CD4-positive, alpha-beta T cell (primary cell): ENCODE results near the gene PSMD5. TPM values are rescaled to one million over a fixed set of nuclear protein-coding genes. Genes with fewer than 3 reads are reported as not detected.

Experiments
- ATAC-seq: fragments of 200-7000 bp; cut with Tn5 transposase; one replicate; pipeline ENCODE4 v1.10.0; 2022; ENCODE audit warnings: mild to moderate bottlenecking; ENCODE audit not compliant: poor library complexity
- CTCF ChIA-PET: fragments of 350-600 bp; sonication (Branson Sonifier 250); formaldehyde crosslinking; loops from one replicate; lab custom pipeline; 2021; ENCODE audit warnings: antibody characterized with exemption, inconsistent platforms; lab: Charles Lee
- POLR2A ChIA-PET: fragments of 350-600 bp; sonication (Branson Sonifier 250); formaldehyde crosslinking; loops from one replicate; lab custom pipeline; 2021; ENCODE audit warnings: antibody characterized with exemption, inconsistent platforms; lab: Charles Lee
- DNase-seq, 14 experiments: peaks; one replicate each; pipeline ENCODE4 v3.0.0-alpha.2; 2013 to 2020; ENCODE audit warnings: mixed read lengths in 2 of 14
- H3K27ac ChIP-seq, 2 donors: one replicate each; pipeline versions ENCODE4 v1.5.1 to v1.7.0; 2013; ENCODE audit warnings: low read length in 2 of 2, low read depth in 1 of 2, mild to moderate bottlenecking in 1 of 2
- H3K27me3 ChIP-seq, 2 experiments: 1 replicate in 1 of 2; 2 replicates in 1 of 2; pipeline versions ENCODE4 v1.6.1 to v1.7.0; 2013; ENCODE audit warnings: low read length in 2 of 2, control low read depth in 1 of 2, mild to moderate bottlenecking in 1 of 2, moderate library complexity in 1 of 2; ENCODE audit not compliant: insufficient read depth in 2 of 2, control insufficient read depth in 1 of 2
- H3K36me3 ChIP-seq: one replicate; pipeline ENCODE4 v1.6.1; 2013; ENCODE audit warnings: low read length, control low read depth; ENCODE audit not compliant: insufficient read depth
- H3K4me1 ChIP-seq: one replicate; pipeline ENCODE4 v1.6.1; 2013; ENCODE audit warnings: low read length, control low read depth; ENCODE audit not compliant: insufficient read depth
- H3K4me3 ChIP-seq: one replicate; pipeline ENCODE4 v1.5.1; 2013; ENCODE audit warnings: mild to moderate bottlenecking, low read length, moderate library complexity
- H3K9me3 ChIP-seq, 2 experiments: 1 replicate in 1 of 2; 2 replicates in 1 of 2; pipeline versions ENCODE4 v1.6.1 to v1.7.0; 2013; ENCODE audit warnings: low read length in 2 of 2, mild to moderate bottlenecking in 2 of 2, control low read depth in 1 of 2, moderate library complexity in 1 of 2; ENCODE audit not compliant: control insufficient read depth in 1 of 2, insufficient read depth in 1 of 2
- H3K27ac Mint-ChIP-seq: one replicate; pipeline ENCODE4 v1.8.0; 2020; ENCODE audit warnings: mixed read lengths
- H3K27me3 Mint-ChIP-seq: one replicate; pipeline ENCODE4 v1.8.0; 2021; ENCODE audit warnings: mixed read lengths
- H3K36me3 Mint-ChIP-seq: one replicate; pipeline ENCODE4 v1.8.0; 2021; ENCODE audit warnings: low read depth, mixed read lengths
- H3K4me1 Mint-ChIP-seq: one replicate; pipeline ENCODE4 v1.8.0; 2021; ENCODE audit warnings: low read depth, mixed read lengths
- H3K4me3 Mint-ChIP-seq: one replicate; pipeline ENCODE4 v1.8.0; 2020; ENCODE audit warnings: mild to moderate bottlenecking, mixed read lengths
- H3K9me3 Mint-ChIP-seq: one replicate; pipeline ENCODE4 v1.8.0; 2020; ENCODE audit warnings: mixed read lengths
- intact Hi-C, 2 experiments: fragments of 100-400 bp; cut with DNase I in 1 of 2; cut with micrococcal nuclease in 1 of 2; formaldehyde crosslinking; loops; one replicate each; pipeline versions ENCODE4 v1.15.1 to v1.9.0; 2023 to 2025; cut with DNase I, micrococcal nuclease
- total RNA-seq, 174 experiments: library from RNA in 2 of 174; stranded (reverse) in 2 of 174; gene quantifications; one replicate each; pipeline ENCODE4 v1.2.3 and lab custom pipeline; 2021 to 2026
- TF ChIP-seq, protein P1 (sequence below): fragments of 200-600 bp; IDR thresholded peaks from one replicate; pipeline ENCODE4 v1.8.0; 2022; ENCODE audit warnings: antibody characterized with exemption, mild to moderate bottlenecking

The PSMD5 gene
- total RNA-seq, 2 experiments from 2014 or later: 35.4 to 44.3 TPM

DNA sequence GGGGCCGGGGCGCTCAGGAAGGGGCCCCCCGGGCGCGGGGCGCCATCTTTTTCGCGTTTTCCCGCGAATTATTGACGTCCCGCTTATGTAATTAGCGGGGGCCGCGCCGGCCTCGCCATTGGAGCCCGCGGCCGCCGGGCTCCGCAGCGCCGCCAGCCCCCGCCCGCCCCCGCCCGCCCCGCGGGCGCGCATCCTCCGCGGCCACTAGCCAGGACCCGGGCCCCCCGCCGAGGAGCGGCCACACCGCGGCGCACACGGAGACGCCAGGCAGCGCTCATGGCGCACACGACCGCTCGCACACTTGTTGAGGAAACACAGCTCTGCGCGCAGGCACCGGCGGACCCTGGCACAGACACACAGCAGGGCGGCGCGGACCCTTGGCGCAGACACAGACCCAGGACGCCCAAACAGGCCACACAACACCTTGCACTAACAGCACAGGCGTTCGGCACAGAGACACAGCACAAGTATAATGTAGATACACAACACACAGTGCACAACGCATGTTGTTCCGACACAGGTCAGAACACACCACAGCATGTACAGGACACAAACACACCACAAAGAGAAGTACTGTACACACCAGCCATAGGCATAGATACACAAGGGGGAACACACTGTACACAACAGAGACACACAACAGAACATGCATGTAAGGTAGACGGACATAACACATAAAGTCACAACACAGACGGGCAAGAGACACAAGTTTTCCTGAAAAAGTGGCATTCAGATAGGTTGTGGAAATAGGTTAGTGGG, 34.7 kb upstream of the PSMD5 start:
- Mint-ChIP-seq H3K4me3 (peak overlapping the region; percentile 96), H3K9me3 (no peaks in the 10 kb centered on the region), H3K27ac (peak overlapping the region; percentile 93), H3K27me3 (no peaks in the 10 kb centered on the region), H3K36me3 (peaks cover 30% of the 10 kb centered on the region), H3K4me1 (peaks cover 81% of the 10 kb centered on the region)
- Histone ChIP-seq H3K27ac (peak overlapping the region; percentile 72 to 86), H3K27me3 (no peaks in the 10 kb centered on the region), H3K9me3 (no peaks in the 10 kb centered on the region), H3K36me3 (peaks cover 15% of the 10 kb centered on the region), H3K4me3 (peak overlapping the region; percentile 64), H3K4me1 (peaks cover 90% of the 10 kb centered on the region)
- ChIA-PET POLR2A (interaction anchor here (0.6 to 10.8 kb wide), 12 partner anchors 7 to 52 kb away, joined by 3 to 327 read pairs (median 8); partner anchors contain the start of gene TRAF1), CTCF (interaction anchor here (0.6 to 3.3 kb wide), 7 partner anchors 9 to 59 kb away, joined by 3 to 23 read pairs (median 4); partner anchors contain the start of gene TRAF1)
- intact Hi-C loops: loop anchor here (2.0 to 5.0 kb wide), 5 partner anchors 15 to 105 kb away; partner anchors contain the start of gene TRAF1 (in 1 of the 2)
- ATAC-seq (peak; percentile 43), DNase-seq (peak; percentile 44 to 84 (median 59))
- TF ChIP-seq, protein P1, sequence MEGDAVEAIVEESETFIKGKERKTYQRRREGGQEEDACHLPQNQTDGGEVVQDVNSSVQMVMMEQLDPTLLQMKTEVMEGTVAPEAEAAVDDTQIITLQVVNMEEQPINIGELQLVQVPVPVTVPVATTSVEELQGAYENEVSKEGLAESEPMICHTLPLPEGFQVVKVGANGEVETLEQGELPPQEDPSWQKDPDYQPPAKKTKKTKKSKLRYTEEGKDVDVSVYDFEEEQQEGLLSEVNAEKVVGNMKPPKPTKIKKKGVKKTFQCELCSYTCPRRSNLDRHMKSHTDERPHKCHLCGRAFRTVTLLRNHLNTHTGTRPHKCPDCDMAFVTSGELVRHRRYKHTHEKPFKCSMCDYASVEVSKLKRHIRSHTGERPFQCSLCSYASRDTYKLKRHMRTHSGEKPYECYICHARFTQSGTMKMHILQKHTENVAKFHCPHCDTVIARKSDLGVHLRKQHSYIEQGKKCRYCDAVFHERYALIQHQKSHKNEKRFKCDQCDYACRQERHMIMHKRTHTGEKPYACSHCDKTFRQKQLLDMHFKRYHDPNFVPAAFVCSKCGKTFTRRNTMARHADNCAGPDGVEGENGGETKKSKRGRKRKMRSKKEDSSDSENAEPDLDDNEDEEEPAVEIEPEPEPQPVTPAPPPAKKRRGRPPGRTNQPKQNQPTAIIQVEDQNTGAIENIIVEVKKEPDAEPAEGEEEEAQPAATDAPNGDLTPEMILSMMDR: no peak

GRCh38 chr9:120876842-120877240, 34.1 kb upstream of the PSMD5 start, which contains the start of gene PHF19:
Gene PHF19 (minus strand): TSS chr9:120877188. CDS start chr9:120874741, 2,447 bp downstream.
- peaks cover 89% of the 10 kb centered on the region for H3K4me1 ChIP-seq
- DNase-seq (peak in 7 of 14 experiments; percentile 28 to 62 (median 45)), ATAC-seq (peak; percentile 6)
- peak within 1 kb of the TSS; percentile 64 for H3K4me3 ChIP-seq
- peak within 1 kb of the TSS; percentile 87 to 93 for H3K27ac ChIP-seq
- Mint-ChIP-seq H3K4me3 (peak within 1 kb of the TSS; percentile 96), H3K4me1 (peaks cover 81% of the 10 kb centered on the region), H3K27ac (peak within 1 kb of the TSS; percentile 93), H3K27me3 (no peaks in the 10 kb centered on the region), H3K9me3 (no peaks in the 10 kb centered on the region), H3K36me3 (peaks cover 37% of the 10 kb centered on the region)
- TF ChIP-seq, protein P1: no peak
- H3K36me3 ChIP-seq: peaks cover 20% of the 10 kb centered on the region
- intact Hi-C loops: loop anchor here (1.0 to 5.0 kb wide), 6 partner anchors 16 to 105 kb away; partner anchors contain the start of gene TRAF1 (in 1 of the 2)
- H3K27me3 ChIP-seq: no peaks in the 10 kb centered on the region
- H3K9me3 ChIP-seq: no peaks in the 10 kb centered on the region
- ChIA-PET CTCF (interaction anchor here (1.6 to 3.3 kb wide), 4 partner anchors 8 to 52 kb away, joined by 3 to 23 read pairs (median 4); no protein-coding TSS in a partner anchor), POLR2A (interaction anchor here (0.7 to 10.8 kb wide), 10 partner anchors 8 to 199 kb away, joined by 3 to 327 read pairs (median 14); partner anchors contain the start of gene TRAF1)
